HT1080 (cell line): ENCODE measurements around the gene CHRM4. TPM values are rescaled to one million over a fixed set of nuclear protein-coding genes. Genes with fewer than 3 reads are reported as not detected.

ENCODE experiments used
- DNase-seq: peaks from one replicate; pipeline ENCODE4 v3.0.0-alpha.2; 2015; ENCODE audit warnings: low read depth
- total RNA-seq: library from RNA; depleted of rRNA; stranded (reverse); fragments of >200 nt; shearing (Covaris generic); gene quantifications from 2 replicates; pipeline ENCODE4 v1.2.3, GENCODE V29; 2014

CHRM4 gene
- total RNA-seq, 1 experiment from 2014 or later = 0.40 TPM

DNA sequence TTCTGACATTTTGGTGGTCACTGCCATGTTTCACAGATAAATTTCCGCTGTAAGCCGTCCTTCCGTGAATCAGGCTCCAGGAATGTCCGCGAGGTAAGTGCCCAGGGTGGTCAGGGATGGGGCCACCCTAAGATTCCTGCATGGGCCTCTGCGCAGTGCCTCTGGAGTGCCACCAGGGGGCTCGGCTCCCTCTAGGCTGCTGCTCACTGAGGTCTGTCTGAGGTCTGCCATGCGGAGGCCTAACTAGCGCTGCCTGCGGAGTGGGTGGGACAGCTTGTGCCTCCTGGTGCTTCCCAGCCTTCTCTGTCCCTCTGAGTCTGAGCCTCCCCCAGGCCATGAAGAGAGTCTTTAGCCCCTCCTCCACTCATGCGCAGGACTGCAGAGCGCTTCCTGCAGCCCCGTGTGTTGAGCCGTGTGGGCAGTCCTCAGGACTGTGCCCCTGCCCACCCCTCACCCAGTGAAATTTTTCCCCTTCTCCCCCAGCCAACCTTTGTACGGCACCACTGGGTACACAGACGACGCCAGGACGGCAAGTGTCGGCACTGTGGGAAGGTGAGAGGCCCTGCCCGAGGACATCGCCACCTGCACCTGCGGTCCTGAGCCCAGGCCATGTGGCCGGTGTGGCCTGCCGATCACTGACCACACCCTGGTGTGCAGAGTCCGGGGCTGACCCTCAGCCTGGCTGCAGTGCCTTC, 22.0 kb downstream of the CHRM4 start:
- peak; percentile 89 for DNase-seq

- no peak for DNase-seq
Measured at GRCh38 chr11:46367916-46368267, 23.7 kb downstream of the CHRM4 start.

DNA sequence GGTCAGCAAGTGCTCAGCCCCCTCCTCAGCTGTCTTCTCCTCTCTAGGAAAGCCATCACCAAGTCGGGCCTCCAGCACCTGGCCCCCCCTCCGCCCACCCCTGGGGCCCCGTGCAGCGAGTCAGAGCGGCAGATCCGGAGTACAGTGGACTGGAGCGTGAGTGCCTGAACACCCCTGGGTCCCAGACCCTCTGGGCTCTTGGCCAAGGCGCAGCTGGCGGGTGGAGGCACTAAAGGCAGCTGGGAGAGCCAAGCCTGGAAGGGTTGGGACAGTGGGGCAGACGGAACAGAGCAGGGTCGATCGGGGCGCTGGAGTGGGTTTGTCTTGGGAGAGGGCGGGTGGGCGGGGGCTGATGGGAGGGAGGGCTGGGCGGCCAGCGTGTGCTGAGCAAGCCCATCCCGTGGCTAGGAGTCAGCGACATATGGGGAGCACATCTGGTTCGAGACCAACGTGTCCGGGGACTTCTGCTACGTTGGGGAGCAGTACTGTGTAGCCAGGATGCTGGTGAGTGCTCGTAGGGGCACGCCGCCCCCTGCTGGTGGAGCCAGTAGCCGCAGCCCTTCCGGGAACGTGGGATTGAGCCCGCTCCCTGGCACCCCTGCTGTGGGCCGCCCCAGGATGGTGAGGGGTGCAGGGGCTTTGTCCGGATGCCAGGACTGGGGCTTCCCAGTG, 24.2 kb downstream of the CHRM4 start:
- peak; percentile 41 for DNase-seq

DNA sequence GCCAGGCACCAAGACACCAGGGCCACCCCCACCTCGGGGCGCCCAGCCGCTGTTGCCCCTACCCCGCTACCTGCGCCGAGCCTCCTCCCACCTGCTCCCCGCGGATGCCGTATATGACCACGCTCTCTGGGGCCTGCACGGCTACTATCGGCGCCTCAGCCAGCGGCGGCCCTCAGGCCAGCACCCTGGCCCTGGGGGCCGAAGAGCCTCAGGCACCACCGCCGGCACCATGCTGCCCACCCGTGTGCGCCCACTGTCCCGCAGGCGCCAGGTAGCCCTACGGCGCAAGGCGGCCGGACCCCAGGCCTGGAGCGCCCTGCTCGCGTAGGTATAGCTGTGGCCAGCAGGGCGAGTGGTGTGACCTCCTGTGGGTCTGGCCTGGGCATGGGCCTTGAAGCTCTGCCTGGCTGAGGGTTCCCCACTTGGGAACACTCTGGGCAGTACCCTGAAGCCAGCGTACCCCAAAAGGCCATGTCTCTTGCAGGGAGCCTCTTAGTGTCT, 24.9 kb downstream of the CHRM4 start:
- no peak for DNase-seq

DNA sequence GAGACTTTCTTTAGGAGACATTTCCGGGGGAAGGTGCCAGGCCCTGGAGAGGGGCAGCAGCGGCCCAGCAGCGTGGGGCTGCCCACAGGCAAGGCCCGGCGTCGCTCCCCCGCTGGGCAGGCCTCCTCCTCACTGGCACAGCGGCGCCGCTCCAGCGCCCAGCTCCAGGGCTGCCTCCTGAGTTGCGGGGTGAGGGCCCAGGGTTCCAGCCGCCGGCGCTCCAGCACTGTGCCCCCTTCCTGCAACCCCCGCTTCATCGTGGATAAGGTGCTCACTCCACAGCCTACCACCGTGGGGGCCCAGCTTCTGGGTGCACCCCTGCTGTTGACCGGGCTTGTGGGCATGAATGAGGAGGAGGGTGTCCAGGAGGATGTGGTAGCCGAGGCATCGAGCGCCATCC, 25.3 kb downstream of the CHRM4 start:
- no peak for DNase-seq

GRCh38 chr11:46364791-46365190, 26.8 kb downstream of the CHRM4 start:
- no peak for DNase-seq

GRCh38 chr11:46364056-46364455, 27.5 kb downstream of the CHRM4 start:
- DNase-seq = no peak

- DNase-seq = peak; percentile 96
Measured at GRCh38 chr11:46363455-46364005, 28.0 kb downstream of the CHRM4 start.

- peak; percentile 90 for DNase-seq
Measured at GRCh38 chr11:46363031-46363407, 28.6 kb downstream of the CHRM4 start.

DNA sequence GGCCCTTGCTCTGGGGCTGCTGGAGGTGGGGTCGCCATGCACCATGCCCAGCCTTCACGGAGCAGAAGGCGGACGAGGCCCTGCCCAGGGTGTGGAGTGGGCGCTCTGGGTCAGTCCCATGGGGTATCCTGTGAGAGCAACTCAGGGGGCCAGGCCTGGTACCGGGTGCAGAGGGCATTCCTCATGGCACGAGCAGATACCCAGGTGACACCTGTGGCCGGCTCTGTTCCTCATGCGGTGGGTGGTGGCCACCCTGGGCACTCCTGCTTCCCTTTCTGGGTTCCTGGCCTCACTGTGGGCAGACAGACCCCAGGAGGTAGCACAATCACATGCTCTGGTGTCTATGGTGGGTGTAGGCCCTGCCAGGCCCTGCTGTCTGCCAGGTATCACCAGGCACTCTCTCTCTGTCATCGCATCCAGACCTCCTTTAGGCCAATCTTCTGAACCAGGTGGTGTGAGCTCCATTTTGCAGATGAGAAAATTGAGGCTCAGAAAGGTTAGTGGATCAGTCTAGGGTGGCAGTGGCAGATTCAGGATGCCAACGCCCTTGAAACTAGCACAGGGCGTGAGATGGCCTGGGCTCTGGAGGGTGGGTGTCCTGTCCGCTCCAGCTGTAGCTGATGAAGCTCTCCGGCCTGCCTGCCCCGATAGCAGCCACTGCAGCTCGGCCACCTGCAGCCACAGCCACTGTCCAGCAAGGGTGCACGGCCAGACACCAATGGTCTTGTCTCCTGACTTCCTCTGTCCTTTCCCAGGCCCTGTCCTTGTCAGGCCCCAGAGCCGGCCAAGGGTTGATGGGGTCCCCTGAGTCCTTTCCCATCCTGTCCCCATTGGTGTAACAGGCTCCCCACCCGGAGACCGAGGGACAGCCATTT, 29.2 kb downstream of the CHRM4 start:
- DNase-seq = no peak

DNA sequence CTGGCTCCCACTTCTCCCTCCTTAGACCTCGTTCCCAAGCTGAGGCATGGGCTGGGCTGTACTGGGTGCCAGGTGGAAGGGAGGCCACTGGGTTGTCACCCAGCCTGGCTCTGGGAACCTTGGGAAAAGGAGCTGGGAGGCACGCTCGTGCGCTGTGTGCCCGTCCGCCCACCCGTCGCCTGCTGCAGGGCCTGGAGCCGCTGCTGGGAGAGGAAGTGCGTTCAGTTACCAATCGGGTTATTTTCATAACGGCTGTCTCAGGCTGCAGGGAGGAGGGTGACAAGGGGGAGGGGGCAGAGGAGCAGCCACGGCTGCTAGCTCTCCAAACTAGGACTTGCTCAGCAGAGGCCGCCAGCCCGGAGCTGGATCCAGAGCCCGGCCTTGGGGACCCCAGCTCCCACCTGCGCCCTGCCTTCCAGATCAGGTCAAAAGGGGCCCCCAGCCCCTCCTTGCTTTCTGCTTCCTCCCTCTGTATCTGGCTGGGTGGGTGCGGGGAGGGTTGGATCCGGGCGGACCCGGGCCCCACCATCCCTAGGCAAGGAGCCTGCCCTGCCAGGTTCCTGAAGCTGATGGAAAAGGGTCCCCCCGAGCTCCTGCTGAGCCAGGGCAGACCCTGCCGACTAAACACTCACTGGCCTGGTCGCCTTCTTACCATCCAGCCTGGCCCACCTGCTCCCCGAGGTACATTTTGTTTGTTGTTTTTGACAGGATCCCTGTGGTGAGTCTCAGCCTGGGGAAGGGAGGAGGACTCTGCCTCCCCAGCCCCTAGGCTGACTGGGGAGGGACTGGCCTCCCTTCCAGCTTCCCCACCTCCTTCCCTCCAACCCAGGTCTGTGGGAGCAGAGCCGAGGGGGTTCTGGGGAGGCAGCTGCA, 30.1 kb downstream of the CHRM4 start:
- DNase-seq = no peak

- no peak for DNase-seq
Measured at GRCh38 chr11:46360878-46361277, 30.7 kb downstream of the CHRM4 start.

DNA sequence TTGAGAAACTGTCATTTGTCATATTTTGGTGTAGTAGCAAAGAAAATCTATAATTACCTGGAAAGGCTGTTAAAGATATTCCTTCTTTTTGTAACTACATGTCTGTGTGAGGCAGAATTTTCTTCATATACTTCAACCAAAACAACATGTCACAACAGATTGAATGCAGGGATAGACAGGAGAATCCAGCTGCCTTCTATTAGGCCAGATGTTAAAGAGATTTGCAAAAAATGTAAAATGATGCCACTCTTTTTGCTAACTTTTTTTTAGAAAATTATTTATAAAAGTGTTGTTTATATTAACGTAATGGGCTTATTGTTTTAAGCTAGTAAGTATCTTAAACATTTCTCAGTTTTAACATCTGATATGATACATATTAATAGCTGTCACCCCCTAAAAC, 31.6 kb downstream of the CHRM4 start:
- no peak for DNase-seq

DNA sequence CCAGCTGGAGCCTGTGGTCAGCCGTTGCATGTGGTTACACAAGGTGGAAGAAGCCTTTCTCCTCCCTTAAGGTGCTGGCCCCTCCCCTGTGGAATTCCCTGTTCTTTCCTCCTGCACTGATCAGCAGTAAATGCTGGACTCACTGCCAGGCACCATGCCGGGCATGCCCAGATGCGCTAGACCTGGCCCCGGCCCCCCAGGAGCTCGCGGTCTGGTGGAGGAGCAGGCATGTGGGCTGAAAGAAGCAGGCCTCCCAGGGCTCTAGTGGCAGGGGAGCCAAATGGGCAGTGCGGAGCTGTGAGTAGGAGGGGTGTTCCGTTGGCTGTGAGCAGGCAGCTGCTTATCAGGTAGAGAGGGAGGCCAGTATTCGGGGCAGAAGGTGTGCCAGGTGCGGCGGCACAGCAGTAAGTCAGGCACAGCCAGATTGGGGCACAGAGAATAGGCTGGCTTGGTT, 34.1 kb downstream of the CHRM4 start:
- DNase-seq = no peak

DNA sequence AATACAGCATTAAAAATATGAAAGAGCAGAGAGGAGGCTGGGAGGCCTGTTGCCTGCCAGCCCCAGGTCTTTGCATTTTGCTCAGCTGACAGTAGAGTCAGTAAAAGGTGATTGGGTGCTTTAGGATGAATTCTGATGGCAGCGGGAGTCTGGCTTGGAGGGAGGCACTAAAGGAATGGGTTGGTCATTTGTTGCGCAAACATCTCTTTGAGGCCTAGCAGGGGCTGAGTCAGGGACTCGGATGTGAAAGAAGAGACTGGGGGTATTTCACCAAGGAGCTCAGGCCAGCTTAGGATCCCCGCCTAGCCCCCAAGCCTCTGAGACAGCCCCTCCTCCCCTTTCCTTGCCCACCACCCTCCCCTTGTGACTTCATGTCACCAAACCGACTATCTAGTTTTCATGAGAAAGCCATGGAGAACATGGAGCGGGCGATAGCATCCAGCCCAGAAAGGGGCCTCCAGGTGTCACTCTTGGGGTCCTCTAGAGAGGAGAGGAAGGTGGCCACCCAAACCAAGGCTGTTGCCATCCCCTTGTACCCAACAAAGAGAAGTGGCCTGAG, 34.6 kb downstream of the CHRM4 start:
- peak; percentile 52 for DNase-seq

- no peak for DNase-seq
Measured at GRCh38 chr11:46353698-46354097, 37.9 kb downstream of the CHRM4 start.

- DNase-seq = no peak
Measured at GRCh38 chr11:46352063-46352841, 39.3 kb downstream of the CHRM4 start.

GRCh38 chr11:46351606-46352005, 40.0 kb downstream of the CHRM4 start:
- DNase-seq = no peak

DNA sequence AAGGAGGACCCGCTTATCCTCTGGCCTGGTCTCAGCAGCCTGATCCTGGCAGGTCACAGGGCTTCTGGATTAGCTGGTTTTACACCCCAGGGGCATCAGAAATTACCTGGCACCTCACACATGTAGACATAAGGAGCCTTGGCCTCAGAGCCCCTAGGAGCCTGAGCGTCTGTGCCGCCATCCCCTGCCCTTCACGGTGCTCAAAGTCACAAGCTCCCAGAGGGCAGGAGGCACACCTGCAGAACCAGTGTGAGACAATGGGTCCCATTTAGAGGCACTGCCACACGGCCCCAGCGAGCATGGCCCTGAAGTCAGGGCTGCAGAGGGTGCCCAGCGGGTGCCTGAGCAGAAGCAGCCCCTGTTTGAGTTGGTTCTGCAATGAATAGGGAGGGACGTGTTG, 40.4 kb downstream of the CHRM4 start:
- DNase-seq = no peak

DNA sequence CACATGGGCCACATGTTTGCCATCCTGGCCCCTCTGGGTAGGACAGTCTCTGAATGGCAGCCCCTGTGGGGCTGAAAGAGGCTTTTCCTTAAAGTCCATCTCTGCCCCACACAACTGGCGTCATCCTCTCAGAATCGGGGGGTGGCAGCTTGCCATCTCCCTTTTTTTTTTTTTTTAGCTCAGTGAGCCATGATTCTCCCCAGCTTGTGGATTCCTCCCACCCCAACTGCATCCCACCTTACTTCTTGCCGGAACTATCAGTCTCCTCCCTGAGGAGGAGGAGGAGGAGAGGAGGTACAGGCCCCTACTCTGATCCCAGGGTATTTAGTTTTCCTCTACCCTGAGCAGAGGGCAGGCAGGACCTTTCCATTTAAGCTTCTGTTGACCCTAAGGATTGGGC, 40.9 kb downstream of the CHRM4 start:
- DNase-seq = no peak
